Measurements from ENCODE around the gene TBC1D21.
A peak's percentile ranks its signal among the peaks of the same experiment; 100 is the strongest.

Gene TBC1D21

DNA sequence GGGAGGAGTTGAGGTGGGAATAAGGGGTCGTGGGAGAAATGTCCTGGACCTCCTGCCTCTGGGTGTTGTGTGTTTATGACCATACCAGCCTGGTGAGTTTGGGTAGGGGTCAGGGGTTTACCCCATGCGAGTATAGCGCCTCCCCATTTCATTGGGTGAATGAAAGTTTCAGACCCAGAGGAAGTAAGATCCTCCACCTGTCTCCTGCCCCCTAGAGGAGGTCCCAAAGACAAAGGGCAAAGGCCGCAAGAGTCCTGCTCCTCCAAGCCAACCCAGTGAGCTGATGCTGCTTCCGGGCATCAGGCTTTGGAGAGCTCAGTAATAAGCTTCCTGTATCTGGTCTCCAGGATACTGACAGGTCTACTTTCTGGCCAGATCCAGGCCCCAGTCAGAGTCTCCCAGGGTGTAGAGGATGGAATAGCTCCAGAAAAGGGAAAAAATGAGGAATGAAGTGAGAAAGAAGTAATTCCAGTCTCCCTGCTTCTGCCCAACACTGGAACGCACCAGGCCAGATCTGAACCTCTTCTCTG, 6.4 kb upstream of the TBC1D21 start:
- TF ChIP-seq JUND (IDR thresholded peaks at IDR 0.05; ENCODE audit: low read depth) = no peak
- in situ Hi-C loops (cut with HindIII; ENCODE audit: low pct_unique_long_range_greater_than_20kb, low sequenced_read_pairs) = no loop called here
- DNase-seq (ENCODE audit: low read depth in 1 of 2, low spot score in 1 of 2) = no peak

DNA sequence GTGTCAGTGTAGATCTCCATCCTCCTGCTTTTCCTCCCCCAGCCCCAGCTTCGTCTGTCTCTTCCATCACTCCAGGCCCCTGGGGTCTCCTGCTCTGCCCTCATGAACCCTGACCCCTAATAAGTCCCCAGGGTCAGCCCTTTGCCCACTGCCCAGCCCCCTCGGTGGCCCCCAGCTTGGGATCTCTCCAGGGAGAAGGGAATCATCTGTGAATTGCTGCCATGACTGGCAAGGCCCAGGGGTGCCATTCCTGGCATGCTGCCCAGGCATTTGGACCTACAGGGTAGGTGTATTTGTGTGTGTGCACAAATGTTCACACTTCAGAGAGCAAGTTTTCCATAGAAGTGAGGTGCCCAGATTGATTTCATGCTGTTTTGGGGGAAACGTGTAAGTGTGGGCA, 5.9 kb upstream of the TBC1D21 start:
- in situ Hi-C loops (cut with HindIII; ENCODE audit: low pct_unique_long_range_greater_than_20kb, low sequenced_read_pairs) = no loop called here
- no peak for DNase-seq (ENCODE audit: low read depth in 1 of 2, low spot score in 1 of 2)
- no peak for TF ChIP-seq JUND (IDR thresholded peaks at IDR 0.05; ENCODE audit: low read depth)

DNA sequence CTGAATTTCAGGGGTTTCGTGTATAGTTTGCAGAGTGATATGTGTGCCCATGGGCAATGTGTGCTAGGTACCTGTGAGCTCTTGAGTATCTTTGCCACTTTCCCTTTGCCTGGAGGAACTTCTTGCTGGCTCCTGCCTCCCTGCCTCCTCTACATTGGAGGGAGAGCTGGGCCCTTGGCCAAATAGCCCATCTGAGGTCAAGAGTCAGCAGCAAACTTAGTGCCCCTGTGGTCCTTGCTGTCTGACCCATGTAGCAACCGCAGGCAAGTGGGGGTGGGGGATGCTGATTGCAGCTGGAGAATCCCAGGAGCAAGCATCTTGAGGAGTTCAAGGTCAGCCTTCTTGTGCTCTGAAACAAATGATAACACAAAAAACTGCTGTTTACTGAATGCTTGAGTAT, 5.4 kb upstream of the TBC1D21 start:
- TF ChIP-seq JUND (IDR thresholded peaks at IDR 0.05; ENCODE audit: low read depth) = no peak
- no peak for DNase-seq (ENCODE audit: low read depth in 1 of 2, low spot score in 1 of 2)

DNA sequence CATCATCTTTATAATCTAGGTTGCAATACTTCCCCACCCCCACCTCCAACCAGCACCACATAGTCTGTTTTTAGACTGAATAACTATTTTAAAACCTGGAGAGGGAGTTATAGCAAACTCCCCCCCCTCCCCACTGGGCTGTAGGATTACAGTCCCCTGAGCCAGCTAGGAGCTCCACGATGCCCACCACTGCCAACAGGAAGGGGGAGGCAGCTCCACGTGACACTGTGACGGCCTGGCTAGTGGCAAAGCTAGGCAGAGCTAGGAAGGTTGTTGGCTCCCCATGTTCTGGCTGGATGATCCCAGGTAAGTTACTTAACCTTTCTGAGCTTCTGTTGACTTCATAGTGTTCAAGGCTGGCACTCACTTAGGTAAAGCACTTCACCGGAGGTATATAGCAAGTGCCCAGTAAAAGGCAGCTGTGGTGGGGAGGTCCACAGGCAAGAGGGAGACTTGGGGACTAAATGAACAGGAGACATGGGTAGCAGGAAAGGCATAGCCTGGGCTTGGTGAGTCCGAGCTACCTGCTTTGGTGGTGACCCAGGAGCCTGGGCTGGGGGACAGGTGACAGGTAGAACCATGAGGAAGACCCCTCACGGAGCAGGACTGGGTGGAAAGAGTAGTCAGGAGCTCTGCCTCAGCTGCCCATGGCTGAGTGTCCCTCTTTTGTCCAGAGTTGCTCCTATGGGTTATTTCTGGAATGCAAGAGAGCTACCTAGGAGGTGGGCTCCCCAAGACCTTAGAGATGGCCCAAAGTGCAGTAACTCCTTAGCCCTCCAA, 4.0 kb upstream of the TBC1D21 start:
- in situ Hi-C loops (cut with HindIII; ENCODE audit: low pct_unique_long_range_greater_than_20kb, low sequenced_read_pairs) = no loop called here
- no peak for TF ChIP-seq JUND (IDR thresholded peaks at IDR 0.05; ENCODE audit: low read depth)
- DNase-seq (ENCODE audit: low read depth in 1 of 2, low spot score in 1 of 2) = no peak

More for the DNA sequence above, 5.4 kb upstream of the TBC1D21 start:
- in situ Hi-C loops (cut with HindIII; ENCODE audit: low pct_unique_long_range_greater_than_20kb, low sequenced_read_pairs) = no loop called here

DNA sequence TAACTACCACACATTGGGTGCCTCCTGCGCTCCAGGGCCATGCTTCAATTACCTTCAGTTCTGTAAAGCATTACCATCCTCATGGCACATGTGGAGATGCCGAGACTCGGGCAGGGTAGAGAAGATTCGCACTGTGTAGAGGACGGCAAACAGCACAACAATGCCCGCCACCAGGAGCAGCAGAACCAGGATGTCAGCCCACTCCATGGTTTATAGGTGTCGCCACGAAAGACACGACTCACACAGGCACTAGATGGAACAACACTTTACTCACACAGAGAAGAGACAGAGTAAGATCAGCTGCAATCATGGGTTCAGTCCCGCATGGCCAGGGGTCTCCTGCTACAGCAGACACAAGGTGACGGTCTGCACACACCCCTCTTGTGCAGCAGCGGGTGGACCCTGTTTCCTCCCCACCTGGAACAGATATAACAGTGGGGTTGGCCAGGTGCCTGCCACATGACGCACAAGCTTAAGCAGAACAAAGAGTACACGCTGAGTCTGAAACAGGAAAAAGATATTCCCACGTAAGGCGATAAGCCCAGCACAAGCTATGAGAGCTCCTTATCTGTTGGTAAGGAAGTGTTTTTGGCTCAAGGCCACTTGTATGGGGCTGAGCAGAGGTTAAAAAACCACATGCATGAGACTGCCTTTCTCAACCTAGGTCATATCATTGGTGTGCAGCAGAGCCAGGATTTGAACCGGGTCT, 2.5 kb upstream of the TBC1D21 start:
- no peak for DNase-seq (ENCODE audit: low read depth in 1 of 2, low spot score in 1 of 2)
- in situ Hi-C loops (cut with HindIII; ENCODE audit: low pct_unique_long_range_greater_than_20kb, low sequenced_read_pairs) = no loop called here
- TF ChIP-seq JUND (IDR thresholded peaks at IDR 0.05; ENCODE audit: low read depth) = no peak

DNA sequence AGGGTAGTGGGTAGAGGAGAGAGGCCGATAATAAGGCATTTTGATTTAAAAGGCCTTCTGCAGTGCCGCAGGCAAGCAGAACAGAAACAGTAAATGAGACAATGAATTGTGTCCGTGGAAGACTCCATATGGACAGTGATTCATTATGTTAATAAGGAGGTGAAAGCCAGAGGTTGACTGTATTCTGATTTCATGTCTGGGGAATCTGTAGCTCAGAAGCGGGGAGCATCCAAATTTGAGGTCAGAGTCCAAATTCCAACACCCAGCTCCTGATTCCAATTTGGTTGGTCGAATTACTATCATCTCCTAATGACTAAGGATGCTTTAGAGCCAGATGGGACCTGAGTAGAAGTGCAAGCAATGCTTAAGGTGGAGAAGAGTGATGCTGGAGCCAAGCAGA, 1.0 kb upstream of the TBC1D21 start:
- DNase-seq (ENCODE audit: low read depth in 1 of 2, low spot score in 1 of 2) = no peak
- TF ChIP-seq JUND (IDR thresholded peaks at IDR 0.05; ENCODE audit: low read depth) = no peak
- in situ Hi-C loops (cut with HindIII; ENCODE audit: low pct_unique_long_range_greater_than_20kb, low sequenced_read_pairs) = no loop called here

DNA sequence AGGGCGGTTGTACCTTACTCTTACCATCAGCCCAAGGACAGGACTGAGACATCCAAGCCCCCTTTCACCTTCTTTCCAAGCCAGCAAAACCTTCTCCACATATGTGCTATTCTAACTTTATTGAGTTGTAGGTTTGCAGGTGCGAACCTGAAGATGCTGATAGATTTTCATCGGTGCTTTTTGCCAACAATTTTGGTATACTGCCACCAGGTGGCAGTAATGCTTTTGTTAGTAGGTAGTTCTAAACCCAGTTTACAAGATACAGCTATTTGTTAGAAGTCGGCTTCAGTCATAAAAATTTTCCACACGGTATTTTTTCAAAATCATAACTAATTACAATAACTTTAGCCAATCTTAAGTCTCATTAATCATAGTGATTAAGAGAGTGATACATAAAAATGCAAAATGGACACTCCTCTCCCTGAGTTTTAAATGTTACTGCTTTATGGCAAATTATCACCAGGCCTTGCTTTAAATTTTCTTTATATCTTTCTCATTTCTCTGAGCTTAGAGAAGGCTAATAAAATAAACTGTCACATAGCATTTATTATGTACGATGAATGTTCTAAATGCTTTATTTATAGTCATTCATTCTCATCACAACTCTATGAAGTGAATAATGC, 636 bp downstream of the TBC1D21 start:
- peak in 1 of 2 experiments; percentile 43 for DNase-seq (ENCODE audit: low read depth in 1 of 2, low spot score in 1 of 2)

DNA sequence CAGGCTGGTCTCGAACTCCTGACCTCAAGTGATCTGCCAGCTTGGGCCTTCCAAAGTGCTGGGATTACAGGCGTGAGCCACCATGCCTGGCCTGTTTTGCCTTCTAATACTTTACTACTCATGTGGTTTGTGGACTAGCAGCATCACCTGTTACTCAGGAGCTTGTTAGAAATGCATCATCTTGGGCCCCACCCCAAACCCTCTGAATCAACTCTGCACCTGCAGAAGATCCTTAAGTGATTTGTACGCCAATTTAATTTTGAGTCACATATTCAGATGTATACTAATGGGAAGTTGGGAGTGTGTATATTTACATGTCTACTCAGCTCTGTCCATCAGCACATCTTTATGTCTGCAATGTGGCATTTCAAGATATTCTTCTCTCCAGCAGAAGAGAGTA, 6.1 kb downstream of the TBC1D21 start:
- DNase-seq (ENCODE audit: low read depth in 1 of 2, low spot score in 1 of 2) = no peak
- in situ Hi-C loops (cut with HindIII; ENCODE audit: low pct_unique_long_range_greater_than_20kb, low sequenced_read_pairs) = no loop called here

More for the DNA sequence above, 636 bp downstream of the TBC1D21 start:
- no peak for TF ChIP-seq JUND (IDR thresholded peaks at IDR 0.05; ENCODE audit: low read depth)
- in situ Hi-C loops (cut with HindIII; ENCODE audit: low pct_unique_long_range_greater_than_20kb, low sequenced_read_pairs) = no loop called here

DNA sequence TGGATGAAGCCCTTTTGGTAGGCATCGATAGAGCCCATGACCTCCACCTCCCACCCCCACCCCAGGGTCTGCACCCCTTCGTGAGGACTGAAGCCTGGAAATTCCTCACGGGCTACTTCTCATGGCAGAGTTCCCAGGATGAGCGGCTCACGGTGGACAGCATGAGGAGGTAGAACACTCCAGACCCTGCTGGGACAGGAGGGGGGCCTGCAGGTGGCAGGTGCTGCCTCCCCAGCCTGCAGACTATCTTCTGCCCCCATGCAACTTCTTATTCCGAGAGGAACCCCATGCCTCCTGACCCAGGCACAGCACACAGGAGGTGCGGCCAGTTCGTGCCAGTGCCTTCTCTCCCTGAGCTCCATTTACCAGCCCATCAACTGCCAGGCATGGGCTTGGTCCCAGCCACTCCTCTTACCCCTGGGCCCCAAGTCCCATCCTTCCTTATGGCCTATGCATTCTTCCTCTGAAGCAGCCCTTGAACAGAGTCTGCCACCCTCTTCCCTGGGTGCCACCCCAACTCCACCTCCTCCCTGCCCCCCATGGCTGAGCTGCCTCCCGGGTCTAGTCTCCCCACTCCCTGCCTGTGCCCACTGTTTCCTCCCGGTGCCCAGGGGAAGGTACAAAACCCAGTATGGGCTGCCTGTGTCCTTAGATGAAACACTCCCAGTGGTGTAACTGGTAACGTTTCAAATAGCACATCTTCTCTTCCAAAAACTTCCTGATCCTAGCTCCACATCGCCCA, 8.4 kb downstream of the TBC1D21 start:
- in situ Hi-C loops (cut with HindIII; ENCODE audit: low pct_unique_long_range_greater_than_20kb, low sequenced_read_pairs) = no loop called here
- DNase-seq (ENCODE audit: low read depth in 1 of 2, low spot score in 1 of 2) = no peak
- TF ChIP-seq JUND (IDR thresholded peaks at IDR 0.05; ENCODE audit: low read depth) = no peak

More for the DNA sequence above, 6.1 kb downstream of the TBC1D21 start:
- TF ChIP-seq JUND (IDR thresholded peaks at IDR 0.05; ENCODE audit: low read depth) = no peak

DNA sequence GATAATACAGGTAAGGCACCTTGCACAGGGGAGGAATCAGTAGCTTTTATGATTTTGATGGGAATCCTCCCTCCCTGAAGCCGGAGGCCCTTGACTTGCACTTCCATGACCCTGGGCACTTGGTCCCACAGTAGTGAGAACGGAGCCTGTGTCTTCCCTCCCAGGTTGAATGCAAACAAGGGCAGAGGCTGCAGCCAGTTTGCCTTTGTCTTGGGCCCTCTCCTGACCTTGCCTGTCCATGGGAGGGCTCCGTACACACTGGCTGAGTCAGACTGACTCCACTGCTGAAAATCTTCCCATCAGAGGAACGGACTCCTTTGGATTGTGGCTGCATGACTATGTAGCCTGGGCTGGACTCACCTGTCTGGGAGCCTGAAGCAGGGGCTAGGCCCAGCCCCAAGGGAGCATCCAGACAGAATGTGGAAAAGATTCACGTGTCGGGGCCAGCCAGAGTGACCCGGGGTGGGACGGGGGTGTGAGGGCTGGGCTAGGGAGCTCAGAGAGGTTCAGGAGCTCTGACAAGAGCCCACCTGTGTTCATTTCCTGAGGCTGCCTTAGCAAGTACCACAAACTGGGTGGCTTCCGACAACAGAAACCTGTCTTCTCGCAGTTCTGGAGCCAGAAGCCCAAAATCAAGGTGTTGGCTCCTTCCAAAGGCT, 9.5 kb downstream of the TBC1D21 start:
- no peak for TF ChIP-seq JUND (IDR thresholded peaks at IDR 0.05; ENCODE audit: low read depth)
- DNase-seq (ENCODE audit: low read depth in 1 of 2, low spot score in 1 of 2) = no peak
- in situ Hi-C loops (cut with HindIII; ENCODE audit: low pct_unique_long_range_greater_than_20kb, low sequenced_read_pairs) = no loop called here

DNA sequence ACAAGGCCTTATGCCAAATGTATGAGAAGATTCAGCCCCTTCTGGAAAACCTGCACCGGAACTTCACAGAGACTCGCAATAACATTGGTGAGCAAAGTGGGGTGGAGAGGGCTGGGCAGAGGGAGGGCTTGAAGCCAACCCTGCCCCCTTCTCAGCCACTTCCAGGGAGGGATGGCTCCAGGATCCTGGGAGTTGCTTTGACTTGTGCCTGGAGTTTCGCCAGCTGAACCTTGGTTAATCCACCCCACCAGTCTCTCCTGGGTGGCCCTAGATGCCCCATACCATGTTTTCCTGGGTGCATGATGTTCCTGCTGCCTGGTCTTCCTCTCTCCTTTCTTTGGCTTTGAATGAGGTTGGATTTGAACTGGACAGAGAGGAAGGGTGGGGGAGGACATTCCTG, 10.8 kb downstream of the TBC1D21 start:
- no peak for DNase-seq (ENCODE audit: low read depth in 1 of 2, low spot score in 1 of 2)
- in situ Hi-C loops (cut with HindIII; ENCODE audit: low pct_unique_long_range_greater_than_20kb, low sequenced_read_pairs) = no loop called here

More for the DNA sequence above, 10.8 kb downstream of the TBC1D21 start:
- no peak for TF ChIP-seq JUND (IDR thresholded peaks at IDR 0.05; ENCODE audit: low read depth)

Measured in T47D (cell line).